NCI-H2171 (cell line): ENCODE data around the gene TRHDE.

ENCODE experiments used
- DNase-seq: peaks from one replicate; lab custom pipeline; 2025; lab: John Stamatoyannopoulos, UW

TRHDE gene

DNA sequence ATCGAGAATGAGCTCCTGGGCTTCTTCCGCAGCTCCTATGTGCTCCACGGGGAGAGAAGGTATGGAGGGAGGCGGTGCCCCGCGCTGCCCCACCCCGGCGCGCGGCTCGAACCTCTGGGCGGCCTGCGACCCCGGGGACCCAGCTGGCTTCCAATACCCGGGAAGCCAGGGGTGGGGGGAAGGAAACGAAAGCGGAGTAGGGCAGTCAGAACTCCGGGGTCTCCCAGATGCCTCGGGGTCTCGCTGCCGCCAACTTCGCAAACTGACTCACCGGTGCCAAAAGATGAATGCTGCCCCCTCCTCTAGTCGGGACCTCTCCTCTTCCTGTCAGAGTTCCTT, 1.3 kb downstream of the TRHDE start:
- peak; percentile 31 for DNase-seq

GRCh38 chr12:72273851-72274351, 1.7 kb downstream of the TRHDE start:
- no peak for DNase-seq

GRCh38 chr12:72274931-72275330, 2.8 kb downstream of the TRHDE start:
- no peak for DNase-seq

- DNase-seq, result no peak
These were observed 3.4 kb downstream of the TRHDE start for GRCh38 chr12:72275526-72275925.

DNA sequence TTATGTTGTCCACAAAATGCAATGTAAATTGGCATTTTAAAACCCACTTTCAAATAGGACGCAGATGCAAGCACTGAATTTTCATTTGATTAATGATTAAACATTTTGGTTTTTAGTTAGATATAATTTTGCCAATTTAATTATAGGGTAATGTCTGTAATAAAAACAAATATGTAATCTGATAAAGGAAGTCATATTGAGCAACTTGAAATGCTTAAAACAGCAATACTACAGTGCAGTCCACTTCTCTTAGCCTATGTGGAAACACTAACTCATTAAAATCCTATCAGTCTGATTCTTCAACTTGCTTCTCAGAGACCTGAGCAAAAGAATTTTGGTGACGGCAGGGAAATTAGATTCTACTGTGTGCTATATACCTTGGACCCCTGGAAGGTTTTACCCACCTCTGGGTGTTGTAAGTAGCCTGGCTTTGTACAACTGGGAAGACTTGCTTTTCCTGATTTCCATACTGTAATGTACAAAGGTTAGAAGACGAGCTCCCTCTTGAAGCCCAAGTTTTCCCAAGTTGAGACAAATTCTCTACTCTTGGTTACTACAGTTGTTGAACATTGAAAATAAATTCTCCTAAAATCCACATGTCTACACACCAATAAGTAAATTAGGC, 4.1 kb downstream of the TRHDE start:
- DNase-seq, result no peak

DNA sequence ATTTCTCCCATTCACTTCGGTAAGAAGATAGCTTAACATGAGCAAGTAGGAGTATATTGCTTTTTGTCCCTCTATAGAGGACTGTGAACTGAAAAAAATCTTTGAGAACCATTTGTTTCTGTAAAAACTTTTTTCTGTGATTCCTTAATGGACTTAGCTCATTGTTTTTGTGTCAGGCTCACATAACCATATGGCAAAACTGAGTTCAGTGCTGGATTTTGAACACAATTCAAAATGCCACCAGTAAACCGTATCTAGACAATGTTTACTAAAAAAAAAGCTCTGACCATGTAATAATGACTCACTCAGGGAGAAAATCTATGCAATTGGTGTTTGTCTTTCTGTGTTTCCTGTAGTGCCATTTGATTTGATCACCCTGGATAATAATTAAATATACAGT, 5.2 kb downstream of the TRHDE start:
- peak; percentile 32 for DNase-seq

DNA sequence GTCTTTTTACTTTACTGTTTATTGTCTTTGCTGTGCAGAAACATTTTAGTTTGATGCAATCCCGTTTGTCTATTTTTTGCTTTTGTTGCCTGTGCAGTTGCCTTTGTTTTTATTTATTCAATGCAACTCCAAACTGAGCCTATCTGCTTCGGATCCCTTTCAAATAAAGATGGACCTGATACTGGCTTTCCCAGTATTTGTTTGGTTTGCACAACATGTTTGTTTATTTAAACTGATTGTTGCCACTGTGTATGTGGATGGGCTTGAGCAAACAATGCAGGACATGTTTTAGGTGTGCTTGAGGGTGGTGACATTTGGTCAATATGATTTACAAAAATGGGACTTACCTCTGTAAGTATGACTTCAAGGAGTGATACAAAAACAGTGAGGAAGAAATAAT, 6.7 kb downstream of the TRHDE start:
- no peak for DNase-seq

- no peak for DNase-seq
These were observed 9.0 kb downstream of the TRHDE start for GRCh38 chr12:72281126-72281525.

GRCh38 chr12:72282721-72283120, 10.6 kb downstream of the TRHDE start:
- DNase-seq, result no peak

DNA sequence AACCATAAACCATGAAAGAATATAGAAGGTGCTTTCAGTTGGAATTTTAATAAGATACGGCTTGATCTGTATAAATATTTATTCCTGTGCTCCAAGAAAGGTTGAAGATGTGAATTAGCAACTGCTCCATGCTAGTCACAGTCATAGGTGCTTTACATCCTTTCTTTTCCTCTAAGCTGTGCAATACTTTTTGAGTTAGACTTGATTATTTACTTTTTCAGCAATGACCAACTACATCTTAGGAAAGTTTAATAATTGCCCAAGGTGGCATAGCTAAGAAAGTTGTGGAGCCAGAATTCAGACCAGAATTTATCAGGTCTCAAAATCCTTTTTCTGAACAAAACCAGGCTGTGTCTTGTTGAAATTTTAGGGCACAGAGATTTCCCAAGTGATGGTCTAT, 13.7 kb downstream of the TRHDE start:
- no peak for DNase-seq

- DNase-seq, result no peak
These were observed 14.4 kb downstream of the TRHDE start for GRCh38 chr12:72286526-72286925.

DNA sequence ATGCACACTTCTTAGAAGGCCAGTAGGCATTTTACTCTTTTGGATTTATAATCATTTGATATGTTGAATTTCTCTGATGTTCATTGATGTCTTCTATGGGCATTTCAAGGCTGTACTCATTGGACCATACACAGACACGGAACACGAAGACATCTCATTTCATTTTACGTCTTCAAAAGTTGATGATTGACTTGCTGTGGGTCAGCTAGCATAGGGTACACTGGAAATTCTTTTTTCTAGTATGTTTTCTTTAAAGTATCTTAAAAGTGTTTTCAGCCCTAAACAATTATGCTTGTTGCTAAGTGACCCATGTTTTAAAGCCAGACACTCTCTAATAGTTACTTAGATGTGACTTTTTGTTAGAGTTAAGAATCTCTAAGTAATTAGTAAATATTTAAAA, 16.3 kb downstream of the TRHDE start:
- DNase-seq, result no peak

DNA sequence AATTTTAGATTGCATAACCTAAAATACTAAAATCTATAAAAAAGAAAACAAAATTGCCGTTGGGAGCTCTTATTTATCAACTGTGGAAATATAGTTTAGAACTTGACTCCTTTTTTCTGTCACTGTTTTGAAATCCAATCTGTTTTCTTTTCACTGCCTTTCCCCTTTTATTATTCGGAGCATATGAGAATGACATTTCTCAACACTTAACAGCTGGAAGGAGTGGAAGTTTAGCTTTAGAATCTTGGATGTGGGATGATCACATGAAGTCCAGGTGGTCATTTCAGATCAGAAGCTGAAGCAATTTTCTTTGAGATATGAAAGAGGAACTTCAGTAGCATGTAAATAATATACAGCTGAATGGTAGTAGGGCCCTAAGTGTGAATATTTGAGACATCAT, 16.7 kb downstream of the TRHDE start:
- DNase-seq, result no peak

- no peak for DNase-seq
These were observed 17.5 kb downstream of the TRHDE start for GRCh38 chr12:72289633-72290032.

GRCh38 chr12:72291175-72291574, 19.0 kb downstream of the TRHDE start:
- no peak for DNase-seq

GRCh38 chr12:72293701-72294100, 21.5 kb downstream of the TRHDE start:
- DNase-seq, result no peak

DNA sequence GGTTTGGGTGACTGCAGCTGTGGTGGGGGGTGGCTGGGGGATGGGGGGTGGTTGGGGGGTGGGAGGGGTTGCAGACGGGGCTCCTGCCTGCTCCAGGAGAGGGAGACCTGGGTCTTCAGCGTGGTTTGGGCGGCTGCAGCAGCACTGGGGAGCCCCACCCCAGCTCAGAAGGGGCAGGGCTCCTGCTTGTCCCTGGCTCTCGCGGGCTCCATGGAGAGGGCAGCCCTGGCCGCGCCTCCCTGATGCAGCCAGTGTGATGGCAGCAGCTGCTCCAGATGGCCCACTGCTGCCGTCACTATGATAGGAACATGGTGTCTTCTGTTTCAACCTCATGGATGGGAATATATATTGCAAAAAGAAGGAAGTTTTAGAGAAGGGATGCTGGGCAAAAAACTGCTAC, 22.9 kb downstream of the TRHDE start:
- DNase-seq, result no peak

GRCh38 chr12:72295744-72296143, 23.6 kb downstream of the TRHDE start:
- no peak for DNase-seq

DNA sequence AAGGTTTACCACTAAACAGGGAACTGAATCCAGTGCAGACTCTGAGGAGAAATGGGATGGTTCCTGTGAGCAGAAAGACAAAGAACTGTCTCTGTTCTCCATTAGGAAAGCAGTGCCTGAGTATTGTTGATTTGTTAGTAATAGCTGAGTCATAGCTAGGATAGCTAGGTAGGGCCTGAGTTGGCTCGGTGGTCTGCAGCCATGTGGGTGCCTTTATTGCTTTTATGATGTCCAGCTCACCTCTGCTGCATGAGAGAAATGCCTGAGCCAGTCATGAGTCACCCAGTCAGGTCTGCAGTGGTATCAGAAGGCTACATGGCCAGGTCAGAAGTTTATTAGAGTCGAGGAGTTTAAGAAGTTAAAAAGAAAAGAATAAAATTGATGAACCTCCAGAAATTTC, 24.2 kb downstream of the TRHDE start:
- no peak for DNase-seq

GRCh38 chr12:72297666-72298065, 25.5 kb downstream of the TRHDE start:
- no peak for DNase-seq

- DNase-seq, result no peak
These were observed 28.6 kb downstream of the TRHDE start for GRCh38 chr12:72300728-72301127.

- DNase-seq, result no peak
These were observed 32.6 kb downstream of the TRHDE start for GRCh38 chr12:72304751-72305150.

- DNase-seq, result no peak
These were observed 35.1 kb downstream of the TRHDE start for GRCh38 chr12:72307229-72307628.

DNA sequence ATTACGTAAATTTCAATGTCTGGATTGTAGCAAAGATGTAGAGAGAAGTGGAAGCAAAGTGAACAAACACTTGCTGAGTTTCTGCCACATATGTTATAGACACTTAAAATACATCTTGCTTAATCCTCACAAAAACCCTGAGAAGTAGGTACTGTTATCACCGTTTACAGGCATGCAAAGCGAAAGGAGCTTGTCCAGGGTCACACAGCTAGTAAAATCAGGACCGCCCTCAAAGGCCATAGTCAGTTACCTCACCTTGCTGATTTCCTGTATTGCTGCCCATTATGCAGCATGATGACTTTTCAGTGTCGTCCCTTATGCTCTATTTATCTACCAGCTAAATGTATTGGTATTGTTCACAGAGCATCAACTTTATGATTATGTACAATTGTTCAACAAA, 39.8 kb downstream of the TRHDE start:
- no peak for DNase-seq

DNA sequence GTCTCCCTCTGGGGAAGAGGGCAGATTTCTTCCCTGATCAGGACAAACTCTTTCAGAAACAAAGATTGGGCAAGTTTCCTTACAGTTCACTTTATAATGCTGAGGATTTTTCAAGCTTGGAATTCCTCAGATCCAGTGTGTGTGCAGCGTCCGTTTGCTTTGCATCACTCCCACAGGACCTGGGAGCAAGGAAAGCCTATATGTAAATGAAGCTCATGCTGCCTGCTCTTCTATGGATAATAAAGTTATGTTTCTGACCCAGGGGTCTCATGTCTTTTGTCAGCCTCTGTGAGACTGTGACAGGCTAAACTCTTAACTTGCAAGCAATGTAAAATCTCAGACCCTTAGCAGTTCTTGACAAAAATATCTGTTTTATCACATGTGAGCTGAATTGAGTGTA, 41.6 kb downstream of the TRHDE start:
- no peak for DNase-seq
